ENCODE results near the gene KDM3B. TPM values are rescaled to one million over a fixed set of nuclear protein-coding genes. Genes with fewer than 3 reads are reported as not detected.

Gene KDM3B
- total and polyA plus RNA-seq, 2 of the 8 experiments (the other 6 are each of a cell fraction or from before 2014, with no cell fraction given): 27.1 to 78.1 TPM

- peaks cover 3 to 10% of the 10 kb centered on the region in 2 experiments for H4K20me1 ChIP-seq (replicated peaks in 1 of 2; ENCODE audit: control insufficient read depth in 1 of 2, insufficient read depth in 2 of 2, low read length in 2 of 2)
- H2BK20ac ChIP-seq (ENCODE audit: low read length): no peak overlapping the region
Observed at GRCh38 chr5:138344887-138345622, 7.4 kb upstream of the KDM3B start.

More at GRCh38 chr5:138344887-138345622, 7.4 kb upstream of the KDM3B start:
- Histone ChIP-seq H2BK12ac (ENCODE audit: low read depth, low read length) (no peak overlapping the region), H3K56ac (replicated peaks; ENCODE audit: insufficient read length, low read depth, low read length) (no peak overlapping the region), H3K23me2 (ENCODE audit: low read depth, low read length) (no peaks in the 10 kb centered on the region), H3K9me3 (ENCODE audit: insufficient read depth in 2 of 2, low read depth in 1 of 2, low read length in 1 of 2) (no peaks in the 10 kb centered on the region), H3K4me2 (ENCODE audit: insufficient read depth in 1 of 2, low read depth in 2 of 2, low read length in 2 of 2) (no peak overlapping the region), H3K27me3 (replicated peaks in 1 of 4; ENCODE audit: control insufficient read depth in 3 of 4, extremely low read depth in 1 of 4, insufficient read depth in 3 of 4, low read length in 3 of 4) (no peaks in the 10 kb centered on the region), H3K14ac (ENCODE audit: insufficient read length) (no peak overlapping the region), H4K91ac (replicated peaks; ENCODE audit: insufficient read length, low read length) (no peak overlapping the region), H2BK120ac (replicated peaks; ENCODE audit: low read depth, low read length) (no peak overlapping the region), H3K23ac (ENCODE audit: insufficient read length) (no peak overlapping the region), H2BK5ac (ENCODE audit: low read depth, low read length) (no peak overlapping the region), H3K4me1 (replicated peaks in 1 of 4; ENCODE audit: control insufficient read depth in 3 of 4, insufficient read depth in 4 of 4, low read length in 3 of 4) (no peaks in the 10 kb centered on the region; a peak in 1 of 7 replicates), H3K18ac (ENCODE audit: extremely low read depth, low read length) (no peak overlapping the region), H4K8ac (ENCODE audit: extremely low read depth, insufficient read depth, low read length) (peak overlapping the region; percentile 84; the same call in 1 of the 2 replicates), H3K36me3 (ENCODE audit: control insufficient read depth in 2 of 4, insufficient read depth in 4 of 4, low read length in 3 of 4) (peaks cover 30 to 80% (median 64%) of the 10 kb centered on the region in 4 experiments), H2AK5ac (ENCODE audit: low read depth, low read length) (no peak overlapping the region), H2AFZ (ENCODE audit: low read length) (no peak overlapping the region), H3K79me2 (ENCODE audit: control insufficient read depth in 1 of 2, insufficient read depth in 2 of 2, low read length in 2 of 2) (peaks cover 3 to 23% of the 10 kb centered on the region in 2 experiments; a peak in 3 of 4 replicates), H3K4ac (replicated peaks; ENCODE audit: insufficient read length, low read depth, low read length) (no peak overlapping the region), H3K9ac (replicated peaks in 1 of 4; ENCODE audit: extremely low read depth in 1 of 4, low read depth in 3 of 4, low read length in 3 of 4) (no peak overlapping the region), H3K79me1 (ENCODE audit: low read depth, low read length) (peaks cover 12% of the 10 kb centered on the region), H4K5ac (ENCODE audit: insufficient read length, low read depth, low read length) (no peak overlapping the region), H3K4me3 (ENCODE audit: extremely low read depth in 1 of 4, insufficient read depth in 2 of 4, low read depth in 3 of 4, low read length in 4 of 4) (no peak overlapping the region), H3K27ac (ENCODE audit: low read depth, low read length) (no peak overlapping the region), H2BK15ac (ENCODE audit: low read length) (no peak overlapping the region)
- CTCF ChIA-PET (ENCODE audit: partially characterized antibody): interaction anchor here (1.0 to 11.4 kb wide), 3 partner anchors 8 to 61 kb away, joined by 3 to 196 read pairs (median 3); partner anchors contain the start of genes CDC25C and FAM53C
- WGBS, 2 experiments (ENCODE audit: extremely low coverage in 1 of 2, insufficient coverage in 1 of 2, insufficient read length in 1 of 2, insufficient replicate concordance in 2 of 2, low coverage in 1 of 2, low lambda C conversion rate in 2 of 2, missing lambda C conversion rate in 1 of 2): 95% methylated on average over 31 of the region's 32 CpGs; no CpG with 5 or more reads in 1 of the 2 experiments
- TF ChIP-seq CTCF (IDR thresholded peaks at IDR 0.05; ENCODE audit: control extremely low read depth in 1 of 3, insufficient read depth in 1 of 3, low read depth in 1 of 3, low read length in 3 of 3) (no peak), PHF8 (conservative IDR thresholded peaks at IDR 0.05; ENCODE audit: low read depth, low read length) (no peak), SP1 (IDR thresholded peaks at IDR 0.05; ENCODE audit: low read depth, low read length) (no peak), POLR2AphosphoS5 (IDR thresholded peaks at IDR 0.05; ENCODE audit: low read depth, low read length) (peak; percentile 50; the same call in 1 of the 2 replicates)
- POLR2A ChIA-PET (ENCODE audit: partially characterized antibody): interaction anchor here (1.1 to 14.6 kb wide), 5 partner anchors 6 to 19 kb away, joined by 3 to 254 read pairs (median 5); partner anchors contain the start of genes CDC25C and FAM53C
- FAIRE-seq (no peak), DNase-seq (ENCODE audit: low read depth in 1 of 2, low spot score in 2 of 2) (no peak)

Data from H1 (cell line).